ENCODE data around the gene PSMB2. TPM values are rescaled to one million over a fixed set of nuclear protein-coding genes. Genes with fewer than 3 reads are reported as not detected.

Gene PSMB2
- total RNA-seq, 1 donor from 2014 or later = 39.9 TPM

DNA sequence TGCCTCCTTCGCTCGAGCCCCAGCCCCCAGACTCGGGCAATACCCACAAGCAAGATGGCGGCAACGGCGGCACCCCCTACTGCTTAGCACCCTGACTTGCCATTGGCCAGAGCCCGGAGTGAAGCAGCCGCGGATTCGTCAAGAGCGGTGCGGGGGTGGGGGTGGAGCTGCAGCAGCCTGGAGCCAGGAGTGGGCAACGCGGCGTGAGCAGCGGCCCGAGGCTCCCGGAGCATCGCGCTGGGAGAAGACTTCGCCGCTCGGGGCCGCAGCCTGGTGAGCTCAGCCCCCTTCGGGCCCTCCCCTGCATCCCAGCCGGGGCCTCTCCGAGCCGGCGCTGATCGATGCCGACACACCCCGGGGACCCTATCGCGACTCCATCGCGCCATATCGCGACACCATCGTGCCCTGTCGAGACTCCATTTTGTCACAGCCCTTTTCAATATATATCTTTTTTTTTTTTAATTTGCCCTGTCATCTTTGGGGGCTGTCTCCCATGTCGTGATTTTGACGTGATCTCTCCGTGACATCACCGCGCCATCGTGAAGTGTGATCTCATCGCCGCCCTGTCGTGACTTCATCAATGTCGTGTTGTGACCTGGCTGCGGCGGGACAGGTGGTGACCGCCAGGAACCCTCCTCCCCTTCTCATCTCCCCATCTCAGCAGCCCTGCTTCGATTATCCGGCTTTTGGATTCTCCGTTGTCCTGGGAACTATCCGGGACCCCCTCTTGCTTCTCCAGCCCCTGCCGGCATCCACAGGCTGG is 83.5 kb downstream of the PSMB2 start, which contains the start of gene NCDN:
TSS of gene NCDN (plus strand) at position 189 of the 763 bp plus-strand sequence. CDS start at position 581, 392 bp downstream.
- Histone ChIP-seq H3K4me1 (peaks cover 88% of the 10 kb centered on the region), H3K4me3 (peak within 1 kb of the TSS; percentile 85), H3K27me3 (ENCODE audit: low read depth) (no peaks in the 10 kb centered on the region), H3K9me3 (replicated peaks) (no peaks in the 10 kb centered on the region), H3K27ac (replicated peaks) (peak within 1 kb of the TSS; percentile 99), H3K36me3 (peaks cover 20% of the 10 kb centered on the region)
- intact Hi-C loops (cut with micrococcal nuclease) = no loop called here
- DNase-seq = peak; percentile 98
- TF ChIP-seq, protein P1, sequence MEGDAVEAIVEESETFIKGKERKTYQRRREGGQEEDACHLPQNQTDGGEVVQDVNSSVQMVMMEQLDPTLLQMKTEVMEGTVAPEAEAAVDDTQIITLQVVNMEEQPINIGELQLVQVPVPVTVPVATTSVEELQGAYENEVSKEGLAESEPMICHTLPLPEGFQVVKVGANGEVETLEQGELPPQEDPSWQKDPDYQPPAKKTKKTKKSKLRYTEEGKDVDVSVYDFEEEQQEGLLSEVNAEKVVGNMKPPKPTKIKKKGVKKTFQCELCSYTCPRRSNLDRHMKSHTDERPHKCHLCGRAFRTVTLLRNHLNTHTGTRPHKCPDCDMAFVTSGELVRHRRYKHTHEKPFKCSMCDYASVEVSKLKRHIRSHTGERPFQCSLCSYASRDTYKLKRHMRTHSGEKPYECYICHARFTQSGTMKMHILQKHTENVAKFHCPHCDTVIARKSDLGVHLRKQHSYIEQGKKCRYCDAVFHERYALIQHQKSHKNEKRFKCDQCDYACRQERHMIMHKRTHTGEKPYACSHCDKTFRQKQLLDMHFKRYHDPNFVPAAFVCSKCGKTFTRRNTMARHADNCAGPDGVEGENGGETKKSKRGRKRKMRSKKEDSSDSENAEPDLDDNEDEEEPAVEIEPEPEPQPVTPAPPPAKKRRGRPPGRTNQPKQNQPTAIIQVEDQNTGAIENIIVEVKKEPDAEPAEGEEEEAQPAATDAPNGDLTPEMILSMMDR (IDR thresholded peaks at IDR 0.05; ENCODE audit: borderline replicate concordance) = no peak

DNA sequence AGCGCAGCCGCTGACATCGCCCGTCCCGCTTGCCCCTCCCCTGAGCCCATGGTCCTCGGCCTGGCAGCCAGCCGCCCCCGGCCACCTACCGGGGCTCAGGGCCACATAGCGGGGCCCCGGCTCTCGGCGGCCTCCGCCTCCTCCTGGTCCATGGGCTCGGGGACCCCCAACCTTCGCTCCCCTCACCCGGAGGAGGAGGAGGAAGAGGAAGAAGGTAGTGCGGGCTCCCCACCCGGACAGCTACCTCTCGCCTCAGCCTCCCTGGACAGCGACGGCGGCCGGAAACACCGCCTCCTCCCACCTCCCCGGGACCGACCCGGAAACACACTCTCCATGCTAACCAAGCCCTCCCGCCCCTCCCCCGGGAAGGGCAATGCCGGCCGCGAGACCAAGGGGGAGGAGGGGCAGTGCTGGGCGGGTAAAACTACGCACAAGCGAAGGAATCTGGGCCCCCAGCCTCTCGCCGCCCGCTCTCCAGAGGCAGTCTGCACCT is 84.2 kb downstream of the PSMB2 start, which contains the start of gene KIAA0319L:
TSS of gene KIAA0319L (minus strand) at position 286 of the 493 bp plus-strand sequence. CDS start 2,912 bp downstream, outside the sequence.
- H3K4me3 ChIP-seq = peak within 1 kb of the TSS; percentile 85

DNA sequence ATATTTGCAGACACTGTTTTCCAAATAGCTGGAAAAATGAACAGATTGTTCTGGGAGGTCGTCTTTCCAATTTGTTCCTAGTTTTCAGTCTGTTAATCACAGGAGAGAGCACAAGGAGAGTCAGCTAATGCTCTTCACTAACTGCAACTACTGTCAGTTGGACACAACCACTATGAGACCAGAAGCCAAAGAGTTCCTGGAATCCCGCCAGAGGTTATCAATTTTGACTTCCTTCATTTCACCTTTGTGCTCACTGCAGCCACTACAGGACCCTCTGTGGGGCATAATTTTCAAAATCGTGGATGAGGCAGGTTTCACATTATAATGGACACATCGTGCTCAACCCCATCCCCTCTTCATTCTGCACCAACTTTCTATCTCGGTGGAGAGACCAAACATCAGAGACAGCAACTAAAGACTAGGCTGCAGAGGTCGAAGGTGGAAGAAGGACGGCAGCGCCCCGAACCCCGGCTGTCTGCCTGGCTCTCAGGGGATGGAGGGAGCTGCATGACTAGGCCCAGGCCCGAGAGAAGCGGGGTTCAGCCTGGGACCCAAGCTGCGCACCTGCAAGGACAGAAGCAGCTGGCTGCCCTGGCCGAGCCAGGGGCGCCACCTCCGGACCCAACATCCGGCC is 84.7 kb downstream of the PSMB2 start:
- no peak for DNase-seq
- H3K36me3 ChIP-seq = peaks cover 25% of the 10 kb centered on the region
- H3K9me3 ChIP-seq (replicated peaks) = no peaks in the 10 kb centered on the region
- H3K4me1 ChIP-seq = peaks cover 82% of the 10 kb centered on the region
- TF ChIP-seq, protein P1 (IDR thresholded peaks at IDR 0.05; ENCODE audit: borderline replicate concordance) = no peak
- peak overlapping the region; percentile 85 for H3K4me3 ChIP-seq
- intact Hi-C loops (cut with micrococcal nuclease) = no loop called here
- H3K27ac ChIP-seq (replicated peaks) = peak overlapping the region; percentile 99
- no peaks in the 10 kb centered on the region for H3K27me3 ChIP-seq (ENCODE audit: low read depth)

More for the DNA sequence above, 84.2 kb downstream of the PSMB2 start, which contains the start of gene KIAA0319L:
- intact Hi-C loops (cut with micrococcal nuclease) = no loop called here
- H3K4me1 ChIP-seq = peaks cover 88% of the 10 kb centered on the region
- peaks cover 23% of the 10 kb centered on the region for H3K36me3 ChIP-seq
- no peaks in the 10 kb centered on the region for H3K27me3 ChIP-seq (ENCODE audit: low read depth)
- TF ChIP-seq, protein P1 (IDR thresholded peaks at IDR 0.05; ENCODE audit: borderline replicate concordance) = no peak
- peak within 1 kb of the TSS; percentile 99 for H3K27ac ChIP-seq (replicated peaks)
- DNase-seq = peak; percentile 90
- H3K9me3 ChIP-seq (replicated peaks) = no peaks in the 10 kb centered on the region

DNA sequence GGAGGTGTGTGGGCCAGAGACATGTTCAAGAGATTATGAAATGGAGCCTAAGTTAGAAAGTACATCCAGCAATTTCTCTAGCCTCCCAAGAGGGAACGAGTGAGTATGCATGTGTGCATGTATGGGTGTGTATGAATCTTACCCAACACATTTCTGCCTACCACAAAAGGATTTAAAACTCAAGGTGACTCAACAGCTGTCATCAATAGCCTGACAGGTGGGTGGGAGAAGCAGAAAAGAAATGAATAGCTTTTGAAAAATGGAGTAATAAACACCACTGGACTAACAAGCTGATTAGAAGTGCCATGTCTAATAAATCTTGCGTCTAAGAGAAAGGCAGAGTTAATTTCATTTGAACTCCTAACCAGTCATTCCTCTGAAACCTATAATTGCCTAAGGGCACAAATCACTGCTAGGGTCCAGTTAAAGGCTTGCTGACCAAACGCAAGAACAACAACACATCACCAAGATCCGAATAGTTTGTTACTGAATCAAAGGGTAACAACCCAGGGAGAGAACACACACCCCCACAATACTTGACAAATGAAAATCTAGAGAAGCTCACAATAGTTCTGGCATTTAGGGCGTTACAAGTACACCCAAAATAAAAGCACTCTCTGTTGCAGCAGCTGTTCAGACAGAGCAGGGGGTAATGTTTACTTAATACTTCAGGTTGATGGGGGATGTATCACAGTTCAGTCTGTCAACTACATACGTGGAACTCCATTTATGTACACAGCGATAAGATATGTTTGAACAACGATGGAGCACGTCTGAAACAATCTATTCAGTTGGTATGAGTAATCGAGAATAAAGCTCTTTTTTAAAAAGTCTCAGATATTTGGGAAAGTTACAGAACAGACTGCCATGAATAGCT is 85.5 kb downstream of the PSMB2 start:
- H3K4me3 ChIP-seq = peak overlapping the region; percentile 85
- peaks cover 33% of the 10 kb centered on the region for H3K36me3 ChIP-seq
- no peaks in the 10 kb centered on the region for H3K27me3 ChIP-seq (ENCODE audit: low read depth)
- peaks cover 74% of the 10 kb centered on the region for H3K4me1 ChIP-seq
- peak overlapping the region; percentile 99 for H3K27ac ChIP-seq (replicated peaks)
- TF ChIP-seq, protein P1 (IDR thresholded peaks at IDR 0.05; ENCODE audit: borderline replicate concordance) = no peak
- intact Hi-C loops (cut with micrococcal nuclease) = no loop called here
- no peaks in the 10 kb centered on the region for H3K9me3 ChIP-seq (replicated peaks)
- DNase-seq = no peak

DNA sequence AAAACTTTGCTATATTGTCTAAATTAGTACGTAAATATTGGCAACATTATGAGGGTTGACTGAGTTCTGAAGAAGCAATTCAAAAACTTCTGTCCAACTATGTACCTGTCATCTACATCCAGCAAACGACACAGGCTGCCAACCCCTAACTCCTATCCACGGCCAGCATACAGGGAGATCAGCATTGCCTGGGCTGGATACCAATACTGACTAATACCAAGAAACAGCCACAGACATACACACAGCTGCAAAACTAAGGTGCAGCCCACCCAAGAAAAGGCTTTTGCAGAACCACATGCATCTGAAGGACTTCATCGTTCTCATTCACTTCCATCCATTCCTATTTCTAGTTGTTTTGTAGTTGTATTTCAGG is 86.1 kb downstream of the PSMB2 start:
- no peaks in the 10 kb centered on the region for H3K27me3 ChIP-seq (ENCODE audit: low read depth)
- TF ChIP-seq, protein P1 (IDR thresholded peaks at IDR 0.05; ENCODE audit: borderline replicate concordance) = no peak
- peaks cover 38% of the 10 kb centered on the region for H3K36me3 ChIP-seq
- intact Hi-C loops (cut with micrococcal nuclease) = no loop called here
- peaks cover 68% of the 10 kb centered on the region for H3K4me1 ChIP-seq
- no peak for DNase-seq
- peak overlapping the region; percentile 85 for H3K4me3 ChIP-seq
- H3K9me3 ChIP-seq (replicated peaks) = no peaks in the 10 kb centered on the region
- peak overlapping the region; percentile 39 for H3K27ac ChIP-seq (replicated peaks)

Measured in left ventricle myocardium inferior (tissue), 1 donor.